HEK293 (cell line): ENCODE results near the gene PRR14L.
A peak's percentile ranks its signal among the peaks of the same experiment; 100 is the strongest.

ENCODE experiments used
- CTCF ChIA-PET: fragments of 350-600 bp; formaldehyde crosslinking; extraction: SDS; loops from one replicate; lab custom pipeline; 2021; ENCODE audit warnings: antibody characterized with exemption; lab: Yijun Ruan, JAX
- POLR2A ChIA-PET: fragments of 300-600 bp; formaldehyde crosslinking; extraction: SDS; loops from one replicate; lab custom pipeline; 2020; ENCODE audit warnings: antibody characterized with exemption, inconsistent platforms; lab: Yijun Ruan, JAX
- H3K27ac ChIP-seq: fragments of 200-500 bp; sonication (Bioruptor generic); 2 replicates; pipeline ENCODE4 v1.5.1; 2014; ENCODE audit warnings: low read depth, low read length, control low read depth, inconsistent platforms; ENCODE audit errors: extremely low read depth
- H3K36me3 ChIP-seq, 2 experiments: fragments of 200-500 bp in 1 of 2; sonication (Bioruptor generic) in 1 of 2; 1 replicate in 1 of 2; 2 replicates in 1 of 2; pipeline ENCODE4 v1.5.1; 2014 to 2017; ENCODE audit warnings: inconsistent platforms in 2 of 2, low read length in 2 of 2; ENCODE audit not compliant: control insufficient read depth in 2 of 2, insufficient read depth in 1 of 2
- H3K4me1 ChIP-seq: fragments of 200-500 bp; sonication (Bioruptor generic); 2 replicates; pipeline ENCODE4 v1.5.1; 2014; ENCODE audit warnings: mild to moderate bottlenecking, low read length, inconsistent platforms; ENCODE audit not compliant: control insufficient read depth, insufficient read depth
- H3K4me3 ChIP-seq: 2 replicates; pipeline ENCODE4 v1.5.1; 2011; ENCODE audit warnings: low read depth, mild to moderate bottlenecking, control low read depth, low read length, moderate library complexity
- H3K9me3 ChIP-seq: fragments of 200-500 bp; sonication (Bioruptor generic); 2 replicates; pipeline ENCODE4 v1.5.1; 2014; ENCODE audit warnings: low read depth, low read length, inconsistent platforms; ENCODE audit not compliant: control insufficient read depth, insufficient read depth
- GFI1B ChIP-seq: fragments of 450-650 bp; formaldehyde crosslinking; IDR thresholded peaks from 2 replicates; pipeline ENCODE4 v1.5.1; 2016; ENCODE audit warnings: missing biosample characterization, missing genetic modification characterization
- GLIS1 ChIP-seq: fragments of 450-650 bp; formaldehyde crosslinking; IDR thresholded peaks from 2 replicates; pipeline ENCODE4 v1.5.1; 2016; ENCODE audit warnings: missing biosample characterization, missing genetic modification characterization
- HOXD13 ChIP-seq: sonication (generic); formaldehyde crosslinking; IDR thresholded peaks from 2 replicates; pipeline ENCODE4 v1.8.0; 2022; ENCODE audit warnings: missing genetic modification reagents, borderline replicate concordance
- MEIS1 ChIP-seq: sonication (generic); formaldehyde crosslinking; IDR thresholded peaks from 2 replicates; pipeline ENCODE4 v1.8.1; 2022; ENCODE audit warnings: missing genetic modification reagents, mild to moderate bottlenecking, borderline replicate concordance
- MZF1 ChIP-seq: fragments of 450-650 bp; formaldehyde crosslinking; IDR thresholded peaks from 2 replicates; pipeline ENCODE4 v1.5.1; 2017; ENCODE audit warnings: missing biosample characterization, missing genetic modification characterization, borderline replicate concordance
- SP7 ChIP-seq: fragments of 450-650 bp; formaldehyde crosslinking; IDR thresholded peaks from 2 replicates; pipeline ENCODE4 v1.5.1; 2016; ENCODE audit warnings: missing biosample characterization, missing genetic modification characterization
- ZBTB21 ChIP-seq: fragments of 450-650 bp; formaldehyde crosslinking; IDR thresholded peaks from 2 replicates; pipeline ENCODE4 v1.5.1; 2017; ENCODE audit warnings: missing biosample characterization, missing genetic modification characterization
- ZBTB8A ChIP-seq: fragments of 450-650 bp; formaldehyde crosslinking; IDR thresholded peaks from 2 replicates; pipeline ENCODE4 v1.5.1; 2016; ENCODE audit warnings: missing biosample characterization, missing genetic modification characterization
- ZNF114 ChIP-seq: fragments of 450-650 bp; formaldehyde crosslinking; IDR thresholded peaks from 2 replicates; pipeline ENCODE4 v1.5.0; 2017; ENCODE audit warnings: missing biosample characterization, missing genetic modification characterization
- ZNF155 ChIP-seq: fragments of 450-650 bp; formaldehyde crosslinking; IDR thresholded peaks from 2 replicates; pipeline ENCODE4 v1.5.1; 2016; ENCODE audit warnings: missing biosample characterization, missing genetic modification characterization
- ZNF274 ChIP-seq, 2 experiments: fragments of 200-500 bp in 1 of 2; fragments of 450-650 bp in 1 of 2; sonication (Bioruptor generic) in 1 of 2; formaldehyde crosslinking in 1 of 2; IDR thresholded peaks; 2 replicates each; pipeline versions ENCODE4 v1.5.1 to v1.6.1; 2014 to 2016; ENCODE audit warnings: borderline replicate concordance in 1 of 2, inconsistent platforms in 1 of 2, low read length in 1 of 2, missing biosample characterization in 1 of 2, missing genetic modification characterization in 1 of 2
- ZNF37A ChIP-seq: fragments of 450-650 bp; IDR thresholded peaks from 2 replicates; pipeline ENCODE4 v1.5.1; 2018; ENCODE audit warnings: missing biosample characterization, missing genetic modification characterization
- ZNF391 ChIP-seq: fragments of 450-650 bp; formaldehyde crosslinking; IDR thresholded peaks from 2 replicates; pipeline ENCODE4 v1.5.1; 2016; ENCODE audit warnings: low read depth, missing biosample characterization, missing genetic modification characterization, borderline replicate concordance
- ZNF423 ChIP-seq: fragments of 450-650 bp; formaldehyde crosslinking; IDR thresholded peaks from 2 replicates; pipeline ENCODE4 v1.5.1; 2016; ENCODE audit warnings: missing biosample characterization, missing genetic modification characterization
- ZNF426 ChIP-seq: fragments of 450-650 bp; formaldehyde crosslinking; IDR thresholded peaks from 2 replicates; pipeline ENCODE4 v1.5.1; 2017; ENCODE audit warnings: missing biosample characterization, missing genetic modification characterization, mild to moderate bottlenecking, inconsistent platforms, moderate library complexity
- ZNF501 ChIP-seq: fragments of 450-650 bp; formaldehyde crosslinking; IDR thresholded peaks from 2 replicates; pipeline ENCODE4 v1.5.1; 2016; ENCODE audit warnings: missing biosample characterization, missing genetic modification characterization
- ZNF596 ChIP-seq: fragments of 450-650 bp; IDR thresholded peaks from 2 replicates; pipeline ENCODE4 v1.5.0; 2018; ENCODE audit warnings: missing biosample characterization, mild to moderate bottlenecking, missing genetic modification characterization, moderate library complexity
- ZNF600 ChIP-seq: fragments of 450-650 bp; formaldehyde crosslinking; IDR thresholded peaks from 2 replicates; pipeline ENCODE4 v1.5.1; 2016; ENCODE audit warnings: missing biosample characterization, missing genetic modification characterization
- ZNF621 ChIP-seq: fragments of 450-650 bp; formaldehyde crosslinking; IDR thresholded peaks from 2 replicates; pipeline ENCODE4 v1.5.1; 2017; ENCODE audit warnings: missing biosample characterization, missing genetic modification characterization
- ZNF654 ChIP-seq: fragments of 450-650 bp; formaldehyde crosslinking; IDR thresholded peaks from 2 replicates; pipeline ENCODE4 v1.5.1; 2016; ENCODE audit warnings: low read depth, missing biosample characterization, missing genetic modification characterization
- ZSCAN30 ChIP-seq: fragments of 450-650 bp; IDR thresholded peaks from 2 replicates; pipeline ENCODE4 v1.5.1; 2018; ENCODE audit warnings: missing biosample characterization, mild to moderate bottlenecking, missing genetic modification characterization, moderate library complexity
- TF ChIP-seq, protein P1 (sequence below): fragments of 450-650 bp; formaldehyde crosslinking; IDR thresholded peaks from 2 replicates; pipeline ENCODE4; 2016; ENCODE audit warnings: missing biosample characterization, missing genetic modification characterization
- TF ChIP-seq, protein P2 (sequence below): fragments of 450-650 bp; formaldehyde crosslinking; IDR thresholded peaks from 2 replicates; pipeline ENCODE4 v1.5.1; 2017; ENCODE audit warnings: missing biosample characterization, missing genetic modification characterization
- TF ChIP-seq, protein P3 (sequence below): fragments of 450-650 bp; formaldehyde crosslinking; IDR thresholded peaks from 2 replicates; pipeline ENCODE4 v1.5.1; 2017; ENCODE audit warnings: missing biosample characterization, missing genetic modification characterization
- TF ChIP-seq, protein P4 (sequence below): fragments of 450-650 bp; formaldehyde crosslinking; IDR thresholded peaks from 2 replicates; pipeline ENCODE4 v1.5.1; 2016; ENCODE audit warnings: missing biosample characterization, missing genetic modification characterization

PRR14L gene

DNA sequence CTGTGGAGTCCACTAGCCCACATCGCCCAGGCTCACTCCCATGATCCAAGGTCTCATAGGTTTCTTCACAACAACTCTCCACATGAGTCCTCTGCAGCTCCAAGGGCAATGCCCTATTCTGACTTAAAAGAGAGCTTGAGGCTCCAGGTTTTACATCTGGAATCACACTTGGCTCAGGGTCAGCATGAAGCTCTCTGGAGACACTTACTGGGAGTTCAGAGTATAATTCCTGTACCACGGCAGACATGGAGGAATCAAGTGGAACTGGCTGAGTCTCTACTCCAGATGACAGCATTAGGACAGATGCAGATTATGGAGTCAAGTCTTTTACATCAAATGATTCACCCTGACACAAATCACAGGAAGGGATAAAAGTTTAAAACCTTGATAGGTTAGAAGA, 11.4 kb downstream of the PRR14L start:
- Histone ChIP-seq H3K9me3 (no peaks in the 10 kb centered on the region), H3K4me3 (no peak overlapping the region), H3K36me3 (peaks cover 28 to 52% of the 10 kb centered on the region in 2 experiments)
- TF ChIP-seq ZNF654 (peak; percentile 13; the same call in 1 of the 2 replicates), ZBTB21 (no peak), ZNF391 (no peak), ZNF423 (tag by site-specific recombination) (no peak), GLIS1 (tag by site-specific recombination) (no peak), ZNF155 (tag by site-specific recombination) (no peak), ZNF596 (tag by site-specific recombination) (no peak), ZNF621 (tag by site-specific recombination) (no peak)
- TF ChIP-seq, all 188 proteins: peak for 1
- peaks cover 5% of the 10 kb centered on the region; the same call in 1 of the 2 replicates for H3K4me1 ChIP-seq
- no peak overlapping the region for H3K27ac ChIP-seq
- CTCF ChIA-PET, result interaction anchor here (0.5 kb wide), 2 partner anchors 288 to 411 kb away, joined by 3 read pairs; no protein-coding TSS in a partner anchor
- POLR2A ChIA-PET, result interaction anchor here (0.6 kb wide), 1 partner anchor 92 kb away, joined by 3 read pairs; no protein-coding TSS in a partner anchor

DNA sequence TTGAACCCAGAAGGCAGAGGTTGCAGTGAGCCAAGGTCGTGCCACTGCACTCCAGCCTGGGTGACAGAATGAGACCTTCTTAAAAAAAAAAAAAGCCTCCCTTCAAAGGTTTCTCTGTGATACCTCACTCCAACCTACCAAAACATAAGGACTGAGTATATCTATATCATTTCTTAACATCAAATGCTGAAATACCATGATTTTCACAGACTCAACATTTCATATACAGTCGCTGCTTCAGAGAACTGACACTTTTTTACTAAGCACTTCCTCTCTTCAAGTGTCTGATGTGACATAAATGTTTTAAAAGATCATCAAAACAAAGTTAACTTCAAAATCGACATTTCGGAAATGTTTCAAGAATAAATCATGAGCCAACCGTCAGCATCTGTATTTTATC, 12.0 kb downstream of the PRR14L start:
- Histone ChIP-seq H3K9me3 (no peaks in the 10 kb centered on the region), H3K4me1 (peaks cover 5% of the 10 kb centered on the region; the same call in 1 of the 2 replicates), H3K4me3 (no peak overlapping the region), H3K36me3 (peaks cover 31 to 55% of the 10 kb centered on the region in 2 experiments), H3K27ac (no peak overlapping the region)
- TF ChIP-seq ZSCAN30, result no peak
- TF ChIP-seq ZNF114, result no peak
- ChIA-PET CTCF (interaction anchor here (0.5 kb wide), 1 partner anchor 411 kb away, joined by 3 read pairs; no protein-coding TSS in a partner anchor), POLR2A (no interaction called here)

DNA sequence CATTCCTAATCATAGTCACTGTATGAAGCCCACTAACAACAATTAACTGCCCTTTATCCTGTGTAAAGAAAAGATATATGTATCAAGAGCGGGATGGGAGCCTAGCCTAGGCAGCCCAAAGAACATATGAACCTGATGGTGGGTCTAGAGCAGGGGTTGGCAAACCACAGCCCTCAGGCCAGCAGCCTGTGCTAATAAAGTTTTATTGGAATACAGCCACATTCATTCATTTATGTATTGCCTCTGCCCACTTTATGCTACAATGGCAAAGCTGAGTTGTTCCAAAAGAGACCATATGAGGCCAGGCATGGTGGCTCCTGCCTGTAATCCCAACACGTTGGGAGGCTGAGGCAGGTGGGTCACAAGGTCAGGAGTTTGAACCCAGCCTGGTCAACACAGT, 13.5 kb downstream of the PRR14L start:
- CTCF ChIA-PET, result no interaction called here
- POLR2A ChIA-PET, result interaction anchor here (0.7 kb wide), 1 partner anchor 203 kb away, joined by 3 read pairs; no protein-coding TSS in a partner anchor
- H3K4me1 ChIP-seq, result no peaks in the 10 kb centered on the region
- no peak overlapping the region for H3K27ac ChIP-seq
- no peak overlapping the region for H3K4me3 ChIP-seq
- peaks cover 31 to 55% of the 10 kb centered on the region in 2 experiments for H3K36me3 ChIP-seq
- H3K9me3 ChIP-seq, result no peaks in the 10 kb centered on the region
- no peak for TF ChIP-seq ZNF426
- no peak for TF ChIP-seq ZNF501
- TF ChIP-seq, protein P1, sequence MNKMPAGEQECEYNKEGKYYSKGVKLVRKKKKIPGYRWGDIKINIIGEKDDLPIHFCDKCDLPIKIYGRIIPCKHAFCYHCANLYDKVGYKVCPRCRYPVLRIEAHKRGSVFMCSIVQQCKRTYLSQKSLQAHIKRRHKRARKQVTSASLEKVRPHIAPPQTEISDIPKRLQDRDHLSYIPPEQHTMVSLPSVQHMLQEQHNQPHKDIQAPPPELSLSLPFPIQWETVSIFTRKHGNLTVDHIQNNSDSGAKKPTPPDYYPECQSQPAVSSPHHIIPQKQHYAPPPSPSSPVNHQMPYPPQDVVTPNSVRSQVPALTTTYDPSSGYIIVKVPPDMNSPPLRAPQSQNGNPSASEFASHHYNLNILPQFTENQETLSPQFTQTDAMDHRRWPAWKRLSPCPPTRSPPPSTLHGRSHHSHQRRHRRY (tag by site-specific recombination), result no peak
- TF ChIP-seq ZNF37A, result no peak
- no peak for TF ChIP-seq GFI1B
- TF ChIP-seq ZNF274 (IDR thresholded peaks at IDR 0.05; ENCODE audit: low read length), result no peak
- no peak for TF ChIP-seq ZNF274 (tag by site-specific recombination; IDR thresholded peaks at IDR 0.05; ENCODE audit: borderline replicate concordance)
- no peak for TF ChIP-seq HOXD13 (CRISPR knock-in tag)
- TF ChIP-seq, protein P2, sequence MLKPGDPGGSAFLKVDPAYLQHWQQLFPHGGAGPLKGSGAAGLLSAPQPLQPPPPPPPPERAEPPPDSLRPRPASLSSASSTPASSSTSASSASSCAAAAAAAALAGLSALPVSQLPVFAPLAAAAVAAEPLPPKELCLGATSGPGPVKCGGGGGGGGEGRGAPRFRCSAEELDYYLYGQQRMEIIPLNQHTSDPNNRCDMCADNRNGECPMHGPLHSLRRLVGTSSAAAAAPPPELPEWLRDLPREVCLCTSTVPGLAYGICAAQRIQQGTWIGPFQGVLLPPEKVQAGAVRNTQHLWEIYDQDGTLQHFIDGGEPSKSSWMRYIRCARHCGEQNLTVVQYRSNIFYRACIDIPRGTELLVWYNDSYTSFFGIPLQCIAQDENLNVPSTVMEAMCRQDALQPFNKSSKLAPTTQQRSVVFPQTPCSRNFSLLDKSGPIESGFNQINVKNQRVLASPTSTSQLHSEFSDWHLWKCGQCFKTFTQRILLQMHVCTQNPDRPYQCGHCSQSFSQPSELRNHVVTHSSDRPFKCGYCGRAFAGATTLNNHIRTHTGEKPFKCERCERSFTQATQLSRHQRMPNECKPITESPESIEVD (tag by site-specific recombination), result no peak
- TF ChIP-seq, protein P3, sequence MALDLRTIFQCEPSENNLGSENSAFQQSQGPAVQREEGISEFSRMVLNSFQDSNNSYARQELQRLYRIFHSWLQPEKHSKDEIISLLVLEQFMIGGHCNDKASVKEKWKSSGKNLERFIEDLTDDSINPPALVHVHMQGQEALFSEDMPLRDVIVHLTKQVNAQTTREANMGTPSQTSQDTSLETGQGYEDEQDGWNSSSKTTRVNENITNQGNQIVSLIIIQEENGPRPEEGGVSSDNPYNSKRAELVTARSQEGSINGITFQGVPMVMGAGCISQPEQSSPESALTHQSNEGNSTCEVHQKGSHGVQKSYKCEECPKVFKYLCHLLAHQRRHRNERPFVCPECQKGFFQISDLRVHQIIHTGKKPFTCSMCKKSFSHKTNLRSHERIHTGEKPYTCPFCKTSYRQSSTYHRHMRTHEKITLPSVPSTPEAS (tag by site-specific recombination), result no peak
- no peak for TF ChIP-seq SP7
- no peak for TF ChIP-seq ZBTB8A
- no peak for TF ChIP-seq MZF1
- TF ChIP-seq ZNF600 (tag by site-specific recombination), result no peak
- TF ChIP-seq MEIS1 (CRISPR knock-in tag), result no peak
- TF ChIP-seq, protein P4, sequence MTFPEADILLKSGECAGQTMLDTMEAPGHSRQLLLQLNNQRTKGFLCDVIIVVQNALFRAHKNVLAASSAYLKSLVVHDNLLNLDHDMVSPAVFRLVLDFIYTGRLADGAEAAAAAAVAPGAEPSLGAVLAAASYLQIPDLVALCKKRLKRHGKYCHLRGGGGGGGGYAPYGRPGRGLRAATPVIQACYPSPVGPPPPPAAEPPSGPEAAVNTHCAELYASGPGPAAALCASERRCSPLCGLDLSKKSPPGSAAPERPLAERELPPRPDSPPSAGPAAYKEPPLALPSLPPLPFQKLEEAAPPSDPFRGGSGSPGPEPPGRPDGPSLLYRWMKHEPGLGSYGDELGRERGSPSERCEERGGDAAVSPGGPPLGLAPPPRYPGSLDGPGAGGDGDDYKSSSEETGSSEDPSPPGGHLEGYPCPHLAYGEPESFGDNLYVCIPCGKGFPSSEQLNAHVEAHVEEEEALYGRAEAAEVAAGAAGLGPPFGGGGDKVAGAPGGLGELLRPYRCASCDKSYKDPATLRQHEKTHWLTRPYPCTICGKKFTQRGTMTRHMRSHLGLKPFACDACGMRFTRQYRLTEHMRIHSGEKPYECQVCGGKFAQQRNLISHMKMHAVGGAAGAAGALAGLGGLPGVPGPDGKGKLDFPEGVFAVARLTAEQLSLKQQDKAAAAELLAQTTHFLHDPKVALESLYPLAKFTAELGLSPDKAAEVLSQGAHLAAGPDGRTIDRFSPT (tag by site-specific recombination), result no peak
